GM21723 (cell line): ENCODE measurements around the gene FCER2.

ENCODE experiments used
- ATAC-seq: cut with Tn5 transposase; IDR thresholded peaks from one replicate; pipeline ENCODE4 v1.9.1; 2021; ENCODE audit warnings: mild to moderate bottlenecking, moderate library complexity; ENCODE audit not compliant: unreplicated experiment

FCER2 gene

DNA sequence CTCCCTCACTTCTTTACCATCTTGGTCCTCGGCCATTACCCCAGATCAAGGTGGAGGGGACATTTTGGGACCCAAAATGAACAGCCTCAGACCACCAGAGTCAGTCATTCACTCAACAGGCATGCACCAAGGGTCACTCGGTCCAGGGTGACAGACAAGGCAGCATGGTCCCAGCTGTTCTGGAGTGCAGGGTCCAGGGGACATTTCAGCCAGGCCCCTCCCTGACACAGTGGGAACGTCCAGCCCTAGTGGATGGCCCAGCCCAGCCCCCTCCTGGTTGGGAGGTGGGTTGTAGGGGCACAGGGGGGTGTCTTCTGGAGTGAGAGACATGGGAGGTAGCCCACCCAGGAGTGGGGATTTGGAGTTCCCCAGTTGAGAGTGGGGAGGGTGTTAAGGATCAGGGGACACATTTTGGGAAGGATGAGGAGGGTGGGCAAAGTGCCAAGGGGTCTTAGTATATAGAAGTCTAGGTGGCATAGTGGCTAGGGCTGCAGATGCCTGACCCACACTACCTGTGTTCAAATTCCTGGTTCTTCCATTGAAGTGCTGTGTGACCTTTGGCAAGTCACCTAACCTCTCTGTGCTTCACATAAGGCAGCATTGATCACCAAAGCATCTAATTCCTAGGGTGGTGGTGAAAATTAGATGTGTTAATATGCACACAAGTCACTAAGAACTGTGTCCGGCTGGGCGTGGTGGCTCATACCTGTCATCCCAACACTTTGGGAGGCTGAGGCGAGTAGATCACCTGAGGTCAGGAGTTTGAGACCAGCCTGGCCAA lies 2.5 kb upstream of the FCER2 start:
- ATAC-seq = no peak

DNA sequence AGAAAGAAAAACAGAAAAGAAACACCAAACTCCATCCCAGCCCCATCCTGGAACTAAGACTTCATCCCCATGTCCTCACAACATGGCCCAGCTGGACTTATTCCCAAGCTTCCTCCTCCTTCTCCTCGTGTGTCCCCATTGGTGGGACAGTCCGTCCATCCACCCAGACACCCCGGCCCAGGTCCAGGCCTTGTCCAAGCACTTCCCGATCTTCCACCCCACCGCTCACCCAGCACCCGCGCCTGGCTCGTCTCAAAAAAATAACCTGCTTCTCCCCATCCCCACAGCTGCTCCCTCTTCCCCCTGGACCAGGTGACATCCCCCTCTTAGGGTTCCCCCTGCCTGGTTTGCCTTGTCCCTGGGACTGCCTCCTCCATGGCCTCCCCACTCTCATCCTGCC lies 1.4 kb upstream of the FCER2 start:
- no peak for ATAC-seq

- no peak for ATAC-seq
Observed at GRCh38 chr19:7701049-7701653, 780 bp downstream of the FCER2 start.

DNA sequence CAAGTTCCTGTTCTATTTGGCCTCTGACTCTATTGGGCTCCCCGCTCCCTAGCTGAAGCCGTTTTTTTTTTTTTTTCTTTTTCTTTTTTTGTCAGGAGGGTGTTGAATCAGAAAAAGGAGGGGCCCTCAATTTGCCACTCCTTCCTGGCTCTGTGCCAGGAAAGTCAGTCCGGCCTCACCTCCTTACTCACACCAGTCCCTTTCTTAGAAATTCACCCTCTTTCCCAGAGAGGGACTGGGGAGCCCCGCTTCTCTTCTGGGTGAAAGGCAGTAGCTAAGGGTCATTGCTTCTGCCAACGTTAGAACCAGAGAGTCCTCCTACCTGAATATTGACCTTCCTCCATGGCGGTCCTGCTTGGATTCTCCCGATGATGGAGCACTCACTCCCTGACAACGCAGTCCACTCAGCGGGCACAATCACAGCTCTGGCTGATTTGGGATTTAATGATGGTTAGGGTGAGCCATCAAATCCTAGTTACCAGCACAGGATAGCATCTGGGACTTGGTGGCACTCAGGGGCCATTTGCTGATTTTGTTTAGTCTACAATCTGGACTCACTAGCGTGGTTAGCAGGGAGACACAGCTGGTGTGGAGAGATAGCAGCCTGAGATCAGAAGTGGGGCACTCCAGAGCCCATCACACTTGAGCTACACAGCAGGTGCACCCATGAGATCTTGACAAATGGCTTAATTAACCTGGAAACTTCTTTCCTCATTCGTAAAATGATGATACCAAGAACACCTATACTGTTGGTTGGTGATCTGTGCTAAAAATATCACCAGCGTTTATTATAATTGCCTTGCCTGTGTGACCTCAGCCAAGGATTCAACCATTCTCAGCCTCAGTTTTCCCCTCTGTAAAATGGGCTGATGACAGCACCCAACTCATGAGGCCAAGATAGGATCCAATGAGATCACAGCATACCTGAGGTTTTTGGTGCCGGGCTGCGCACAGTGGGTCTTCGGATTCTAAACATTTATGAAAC lies 2.2 kb downstream of the FCER2 start:
- ATAC-seq = no peak

DNA sequence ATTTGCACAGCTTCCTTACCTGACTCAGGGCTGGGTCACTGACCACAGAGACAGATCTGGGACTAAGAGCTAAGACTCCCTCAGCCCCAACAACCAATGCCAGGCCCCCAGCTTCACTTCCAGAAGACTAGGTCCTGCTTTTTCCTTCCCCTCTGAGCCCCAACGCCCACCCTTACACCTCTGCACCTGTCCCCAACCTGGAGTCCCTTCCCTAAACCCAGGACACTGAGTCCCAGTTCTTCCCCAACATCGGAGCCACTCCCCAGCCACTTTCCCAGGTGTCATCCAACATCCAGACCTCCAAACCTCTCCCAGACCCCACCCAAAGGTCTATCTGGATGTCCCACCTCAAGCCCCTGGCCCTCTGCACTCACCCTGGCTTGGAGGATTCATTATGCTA lies 2.9 kb downstream of the FCER2 start:
- ATAC-seq = no peak

DNA sequence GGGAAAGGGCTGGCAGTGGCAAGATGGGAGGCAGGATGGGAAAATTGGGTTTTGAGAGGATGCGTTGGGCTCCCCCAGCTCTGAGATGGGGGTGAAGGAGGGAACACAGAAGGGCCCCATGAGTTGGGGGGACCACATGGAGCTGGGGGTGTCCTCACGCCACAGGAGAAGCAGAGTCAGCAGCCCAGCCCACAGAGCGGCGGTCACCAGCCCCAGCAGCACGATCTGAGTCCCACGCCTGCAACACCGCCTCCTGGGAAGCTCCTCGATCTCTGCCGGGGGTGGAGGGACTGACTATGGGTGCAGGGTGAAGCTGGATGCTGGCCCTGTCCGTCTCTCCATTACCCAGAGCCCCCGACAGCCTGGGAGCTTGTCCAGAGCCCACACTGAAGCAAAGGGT lies 3.3 kb downstream of the FCER2 start:
- ATAC-seq = no peak

DNA sequence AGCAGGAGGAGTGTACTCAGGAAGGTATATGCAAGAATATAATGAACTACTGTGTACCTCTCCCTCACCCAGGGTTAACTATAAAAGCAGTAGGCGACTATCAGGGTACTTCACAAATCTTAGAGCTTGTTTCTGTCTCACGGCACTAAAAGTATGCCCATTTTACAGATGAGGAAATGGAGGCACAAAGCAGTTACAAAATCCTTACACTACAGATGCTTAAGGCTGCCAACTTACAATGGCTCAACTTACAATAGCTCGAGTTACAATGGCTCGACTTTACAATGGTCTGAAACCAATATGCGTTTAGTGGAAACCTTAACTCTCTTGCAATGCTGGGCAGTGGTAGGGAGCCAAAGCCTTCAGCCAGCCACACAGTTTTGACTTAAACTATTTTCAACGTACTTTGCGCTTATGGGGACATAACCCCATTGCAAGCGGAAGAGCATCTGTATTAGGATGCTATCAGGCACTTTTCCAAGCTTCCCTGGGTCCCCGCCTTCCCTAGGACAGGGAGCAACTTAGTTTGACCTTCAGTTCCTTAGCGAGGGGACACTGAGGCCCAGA lies 4.1 kb downstream of the FCER2 start:
- no peak for ATAC-seq

DNA sequence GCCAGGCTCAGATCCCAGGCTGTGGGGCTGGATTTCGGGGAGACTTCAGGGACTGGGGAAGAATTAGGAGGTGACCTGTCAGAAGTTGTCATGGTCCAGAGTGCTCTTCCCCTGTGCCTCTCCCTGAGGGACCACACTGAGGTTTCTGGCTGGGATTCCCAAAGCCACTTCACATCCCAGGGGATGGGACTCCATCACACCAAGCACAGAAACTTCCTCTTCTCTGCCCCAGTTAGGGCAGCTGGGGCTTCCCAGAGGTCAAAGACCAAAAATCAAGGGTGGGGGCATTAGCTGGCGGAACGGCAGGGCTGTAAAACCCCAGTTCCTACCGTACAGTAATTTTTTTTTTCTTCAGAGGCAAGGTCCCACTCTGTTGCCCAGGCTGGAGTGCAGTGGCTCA lies 7.4 kb downstream of the FCER2 start:
- no peak for ATAC-seq

- no peak for ATAC-seq
Observed at GRCh38 chr19:7692417-7693088, 9.4 kb downstream of the FCER2 start.

DNA sequence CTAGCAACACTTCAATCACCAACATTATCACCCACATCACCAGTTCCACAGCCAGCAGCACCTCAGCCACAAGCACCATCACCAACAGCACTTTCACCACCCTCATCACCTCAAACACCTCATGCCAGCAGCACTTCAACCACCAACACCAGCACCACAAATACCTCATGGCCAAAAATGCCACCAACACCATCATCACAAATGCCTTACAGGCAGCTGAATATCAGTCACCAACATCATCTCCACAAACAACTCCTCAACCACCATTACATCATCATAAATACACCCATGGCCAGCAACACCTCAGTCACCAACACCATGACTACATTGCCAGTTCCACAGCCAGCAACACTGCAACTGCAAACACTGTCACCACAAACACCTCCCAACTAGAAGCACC lies 10.4 kb downstream of the FCER2 start:
- no peak for ATAC-seq

GRCh38 chr19:7690779-7691258 lies 11.1 kb downstream of the FCER2 start:
- no peak for ATAC-seq

- ATAC-seq = no peak
Observed at GRCh38 chr19:7689165-7689564, 12.8 kb downstream of the FCER2 start.

GRCh38 chr19:7687177-7687576 lies 14.8 kb downstream of the FCER2 start:
- no peak for ATAC-seq

GRCh38 chr19:7685546-7686445 lies 16.1 kb downstream of the FCER2 start:
- ATAC-seq = no peak

DNA sequence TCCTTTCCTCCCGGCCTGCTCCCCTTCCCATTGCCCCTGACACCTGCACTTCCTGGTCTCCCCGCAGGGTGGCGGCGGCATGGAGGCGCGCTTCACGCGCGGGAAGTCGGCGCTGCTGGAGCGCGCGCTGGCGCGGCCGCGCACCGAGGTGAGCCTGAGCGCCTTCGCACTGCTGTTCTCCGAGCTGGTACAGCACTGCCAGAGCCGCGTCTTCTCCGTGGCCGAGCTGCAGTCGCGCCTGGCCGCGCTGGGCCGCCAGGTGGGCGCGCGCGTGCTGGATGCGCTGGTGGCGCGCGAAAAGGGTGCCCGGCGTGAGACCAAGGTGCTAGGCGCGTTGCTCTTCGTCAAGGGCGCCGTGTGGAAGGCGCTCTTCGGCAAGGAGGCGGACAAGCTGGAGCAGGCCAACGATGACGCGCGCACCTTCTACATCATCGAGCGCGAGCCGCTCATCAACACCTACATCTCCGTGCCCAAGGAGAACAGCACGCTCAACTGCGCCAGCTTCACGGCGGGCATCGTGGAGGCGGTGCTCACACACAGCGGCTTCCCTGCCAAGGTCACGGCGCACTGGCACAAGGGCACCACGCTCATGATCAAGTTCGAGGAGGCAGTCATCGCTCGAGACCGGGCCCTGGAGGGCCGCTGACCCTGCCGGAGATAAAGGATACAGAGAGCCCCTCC lies 19.6 kb downstream of the FCER2 start:
- ATAC-seq = no peak

DNA sequence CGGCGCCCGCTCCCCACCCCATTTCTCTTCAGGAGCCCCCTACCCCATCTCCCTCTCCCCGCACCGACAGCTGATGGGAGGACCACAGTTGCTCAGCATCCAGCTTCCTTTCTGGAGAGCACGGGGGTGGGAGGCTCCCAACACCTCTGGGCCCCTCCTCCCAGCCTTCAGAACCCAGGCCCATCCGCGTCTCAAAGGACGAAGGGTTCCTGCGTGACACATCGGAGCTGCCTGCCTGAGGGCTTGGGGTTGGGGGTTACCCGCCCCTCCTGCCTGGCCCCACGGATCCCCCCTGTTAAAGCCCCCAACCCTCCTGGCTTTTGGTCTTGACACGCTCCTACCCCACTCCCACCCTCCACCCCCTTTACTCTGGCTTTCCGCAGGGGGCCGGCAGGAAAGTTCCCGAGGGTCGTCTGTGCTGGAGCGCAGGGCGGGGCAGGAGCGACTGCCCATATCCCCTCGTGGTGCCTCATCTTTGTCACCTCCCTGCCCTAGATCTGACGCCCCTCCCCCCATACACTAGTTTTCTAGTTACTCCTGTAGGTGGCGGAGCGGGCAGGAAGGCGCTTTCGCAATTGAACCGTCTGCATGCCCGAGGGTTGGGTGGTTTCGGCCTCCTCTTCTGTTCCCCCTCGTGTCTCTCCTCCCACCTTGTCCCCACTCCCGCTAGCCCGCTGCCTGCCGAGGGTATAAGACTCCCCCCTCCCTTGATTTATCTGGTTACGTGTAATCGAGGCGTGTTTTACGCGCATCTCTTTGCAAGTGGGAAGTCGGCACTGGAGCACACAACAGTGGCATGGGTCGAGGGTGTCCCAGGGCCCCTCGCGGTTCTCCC lies 20.4 kb downstream of the FCER2 start:
- no peak for ATAC-seq

DNA sequence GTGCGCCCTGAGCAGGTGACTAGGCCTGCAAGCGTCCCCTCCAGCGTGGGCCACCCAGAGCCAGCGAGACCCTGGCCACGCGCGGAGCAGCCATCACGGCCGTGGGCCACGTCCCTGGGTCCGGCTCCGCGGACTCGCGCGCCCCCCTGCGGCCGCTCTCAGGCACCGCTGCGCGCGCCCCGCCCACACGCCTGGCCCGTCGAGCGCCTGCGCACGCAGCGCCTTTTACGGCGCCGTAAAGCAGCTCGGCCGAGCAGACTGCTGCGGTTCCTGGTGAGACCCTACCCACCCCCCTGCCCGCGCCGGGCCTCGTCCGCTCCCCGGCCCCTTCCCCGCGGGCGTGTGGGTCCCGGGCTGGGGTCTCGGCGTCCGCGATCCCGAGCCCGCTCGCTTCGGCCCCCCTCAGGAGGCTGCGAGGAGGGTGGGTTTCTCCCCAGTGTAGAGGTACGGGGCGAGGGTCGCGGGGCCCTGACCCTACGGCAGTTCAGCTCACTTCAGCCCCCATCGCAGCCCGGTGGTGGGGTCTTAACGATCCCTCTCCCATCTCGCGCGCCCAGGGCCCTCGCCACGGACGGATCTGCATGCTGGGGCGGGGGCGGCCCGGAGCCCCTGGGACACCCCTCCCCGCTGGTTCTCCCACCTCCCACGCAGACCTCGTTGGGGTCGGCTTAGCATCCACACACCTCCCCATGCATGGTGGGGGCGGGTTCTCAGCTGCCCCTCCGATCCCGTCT lies 21.2 kb downstream of the FCER2 start, which contains the start of gene TRAPPC5:
Gene TRAPPC5 (plus strand): TSS at position 228 of the 734 bp plus-strand sequence. CDS start 1,421 bp downstream, outside the sequence.
- no peak for ATAC-seq
